ENCODE data around the gene OAF.

DNA sequence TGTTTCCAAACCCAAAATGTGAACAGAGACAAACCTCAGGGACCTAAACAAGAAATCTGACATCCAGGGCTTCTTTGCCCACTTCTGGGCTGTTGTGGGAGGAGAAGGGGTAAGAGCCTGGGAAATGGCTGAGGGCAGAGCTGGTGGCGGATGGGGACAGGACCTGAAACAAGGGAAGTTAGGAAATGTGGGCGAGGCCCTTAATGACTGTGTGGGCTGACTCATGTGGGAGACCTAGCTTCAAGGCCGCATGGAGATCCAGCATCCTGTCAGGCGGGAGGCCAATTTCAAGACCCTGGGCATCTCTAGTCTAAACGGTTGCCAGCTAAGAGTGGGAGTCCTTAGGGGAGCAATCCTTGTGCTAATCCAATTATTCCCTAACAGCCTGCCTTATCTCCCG lies 2.1 kb upstream of the OAF start:
- TF ChIP-seq EZH2 (IDR thresholded peaks at IDR 0.05; ENCODE audit: borderline replicate concordance, low read depth, low read length, severe bottlenecking), result no peak
- TF ChIP-seq, protein P1, sequence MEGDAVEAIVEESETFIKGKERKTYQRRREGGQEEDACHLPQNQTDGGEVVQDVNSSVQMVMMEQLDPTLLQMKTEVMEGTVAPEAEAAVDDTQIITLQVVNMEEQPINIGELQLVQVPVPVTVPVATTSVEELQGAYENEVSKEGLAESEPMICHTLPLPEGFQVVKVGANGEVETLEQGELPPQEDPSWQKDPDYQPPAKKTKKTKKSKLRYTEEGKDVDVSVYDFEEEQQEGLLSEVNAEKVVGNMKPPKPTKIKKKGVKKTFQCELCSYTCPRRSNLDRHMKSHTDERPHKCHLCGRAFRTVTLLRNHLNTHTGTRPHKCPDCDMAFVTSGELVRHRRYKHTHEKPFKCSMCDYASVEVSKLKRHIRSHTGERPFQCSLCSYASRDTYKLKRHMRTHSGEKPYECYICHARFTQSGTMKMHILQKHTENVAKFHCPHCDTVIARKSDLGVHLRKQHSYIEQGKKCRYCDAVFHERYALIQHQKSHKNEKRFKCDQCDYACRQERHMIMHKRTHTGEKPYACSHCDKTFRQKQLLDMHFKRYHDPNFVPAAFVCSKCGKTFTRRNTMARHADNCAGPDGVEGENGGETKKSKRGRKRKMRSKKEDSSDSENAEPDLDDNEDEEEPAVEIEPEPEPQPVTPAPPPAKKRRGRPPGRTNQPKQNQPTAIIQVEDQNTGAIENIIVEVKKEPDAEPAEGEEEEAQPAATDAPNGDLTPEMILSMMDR (IDR thresholded peaks at IDR 0.05; ENCODE audit: borderline replicate concordance, extremely low read depth, low read length, poor library complexity, severe bottlenecking), result no peak

Data from DND-41 (cell line).